Left ventricle myocardium inferior (tissue), 1 donor: ENCODE results near the gene BRD3. TPM values are rescaled to one million over a fixed set of nuclear protein-coding genes. Genes with fewer than 3 reads are reported as not detected.

Experiments used
- DNase-seq: peaks from one replicate; pipeline ENCODE4 v3.0.0-alpha.2; 2020
- H3K27ac ChIP-seq: fragments of 200-600 bp; replicated peaks from 2 replicates; pipeline ENCODE4 v1.8.0; 2021
- H3K27me3 ChIP-seq: fragments of 200-600 bp; 2 replicates; pipeline ENCODE4 v1.8.0; 2021; ENCODE audit warnings: low read depth
- H3K36me3 ChIP-seq: fragments of 200-600 bp; 2 replicates; pipeline ENCODE4 v1.8.0; 2021
- H3K4me1 ChIP-seq: fragments of 200-600 bp; 2 replicates; pipeline ENCODE4 v1.8.0; 2021
- H3K4me3 ChIP-seq: fragments of 200-600 bp; 2 replicates; pipeline ENCODE4 v1.8.0; 2021; ENCODE audit warnings: mild to moderate bottlenecking, moderate library complexity
- H3K9me3 ChIP-seq: fragments of 200-600 bp; replicated peaks from 2 replicates; pipeline ENCODE4 v1.8.0; 2021
- CTCF ChIP-seq: fragments of 200-600 bp; IDR thresholded peaks from 2 replicates; pipeline ENCODE4 v1.8.0; 2021; ENCODE audit warnings: antibody characterized with exemption, mild to moderate bottlenecking, borderline replicate concordance
- intact Hi-C: fragments of 100-400 bp; cut with micrococcal nuclease; formaldehyde crosslinking; loops from one replicate; pipeline ENCODE4 v1.11.0; 2022
- total RNA-seq: library from RNA; stranded (reverse); fragmentation: NEBNext Ultra II Directional; extraction: Animal tissue kit (Norgen Biotek cat#: 25700); gene quantifications from one replicate; pipeline ENCODE4 v1.2.1, GENCODE V29; 2021
- donor health status: DM: no; HTN: yes; CAD: no; lungs with severe emphysema.

BRD3 gene
- total RNA-seq, 1 donor from 2014 or later = 24.7 TPM

GRCh38 chr9:134069480-134070399 lies 1.9 kb upstream of the BRD3 start:
- Histone ChIP-seq H3K4me3 (peak overlapping the region; percentile 88), H3K4me1 (peaks cover 26% of the 10 kb centered on the region), H3K27ac (no peak overlapping the region), H3K9me3 (no peaks in the 10 kb centered on the region), H3K27me3 (no peaks in the 10 kb centered on the region), H3K36me3 (no peaks in the 10 kb centered on the region)
- intact Hi-C loops = no loop called here
- no peak for TF ChIP-seq CTCF
- DNase-seq = no peak

GRCh38 chr9:134068744-134069479 lies 1.1 kb upstream of the BRD3 start:
- peak overlapping the region; percentile 88 for H3K4me3 ChIP-seq
- H3K9me3 ChIP-seq = no peaks in the 10 kb centered on the region
- H3K4me1 ChIP-seq = peaks cover 32% of the 10 kb centered on the region
- intact Hi-C loops = no loop called here
- TF ChIP-seq CTCF = no peak
- H3K27ac ChIP-seq = peak overlapping the region; percentile 100
- no peaks in the 10 kb centered on the region for H3K27me3 ChIP-seq
- peak; percentile 16 for DNase-seq
- H3K36me3 ChIP-seq = no peaks in the 10 kb centered on the region

GRCh38 chr9:134066913-134067851 lies 644 bp downstream of the BRD3 start:
- Histone ChIP-seq H3K27ac (peak overlapping the region; percentile 100), H3K4me1 (peaks cover 49% of the 10 kb centered on the region), H3K36me3 (no peaks in the 10 kb centered on the region), H3K4me3 (peak overlapping the region; percentile 88), H3K27me3 (no peaks in the 10 kb centered on the region), H3K9me3 (no peaks in the 10 kb centered on the region)
- intact Hi-C loops = no loop called here
- no peak for TF ChIP-seq CTCF
- no peak for DNase-seq

GRCh38 chr9:134066526-134066912 lies 1.3 kb downstream of the BRD3 start:
- no peak for TF ChIP-seq CTCF

More at GRCh38 chr9:134066526-134066912, 1.3 kb downstream of the BRD3 start:
- intact Hi-C loops = no loop called here
- DNase-seq = no peak
- Histone ChIP-seq H3K4me3 (peak overlapping the region; percentile 88), H3K27me3 (no peaks in the 10 kb centered on the region), H3K9me3 (no peaks in the 10 kb centered on the region), H3K36me3 (no peaks in the 10 kb centered on the region), H3K4me1 (peaks cover 56% of the 10 kb centered on the region), H3K27ac (peak overlapping the region; percentile 100)
